Measurements from ENCODE around the gene MMP26.

Gene MMP26

GRCh38 chr11:4662876-4663275, 41.7 kb upstream of the MMP26 start:
- no peak overlapping the region for H3K27ac ChIP-seq (ENCODE audit: extremely low read depth, low read depth, low read length)
- H3K36me3 ChIP-seq (ENCODE audit: control insufficient read depth in 2 of 2, insufficient read depth in 1 of 2, low read length in 2 of 2): no peaks in the 10 kb centered on the region
- H3K4me3 ChIP-seq (ENCODE audit: low read depth, low read length): no peak overlapping the region
- CTCF ChIA-PET: no interaction called here
- POLR2A ChIA-PET: no interaction called here
- H3K9me3 ChIP-seq (ENCODE audit: control insufficient read depth, insufficient read depth, low read depth, low read length): no peaks in the 10 kb centered on the region
- H3K4me1 ChIP-seq (ENCODE audit: control insufficient read depth, insufficient read depth, low read length): no peaks in the 10 kb centered on the region
- TF ChIP-seq SP3 (tag by site-specific recombination; IDR thresholded peaks at IDR 0.05): no peak
- TF ChIP-seq ZNF394 (tag by site-specific recombination; IDR thresholded peaks at IDR 0.05; ENCODE audit: borderline replicate concordance): no peak
- TF ChIP-seq ELK4 (IDR thresholded peaks at IDR 0.05; ENCODE audit: borderline replicate concordance, low read depth, low read length): no peak
- no peak for TF ChIP-seq ZFP41 (tag by site-specific recombination; IDR thresholded peaks at IDR 0.05; ENCODE audit: borderline replicate concordance)
- no peak for TF ChIP-seq ZNF302 (tag by site-specific recombination; IDR thresholded peaks at IDR 0.05; ENCODE audit: low read depth)
- peak; percentile 42; the same call in 1 of the 2 replicates for TF ChIP-seq GLIS1 (tag by site-specific recombination; IDR thresholded peaks at IDR 0.05)
- TF ChIP-seq ZNF157 (tag by site-specific recombination; IDR thresholded peaks at IDR 0.05): no peak
- TF ChIP-seq KLF10 (tag by site-specific recombination; IDR thresholded peaks at IDR 0.05): no peak
- no peak for TF ChIP-seq ZNF174 (tag by site-specific recombination; IDR thresholded peaks at IDR 0.05)
- TF ChIP-seq PRDM6 (tag by site-specific recombination; IDR thresholded peaks at IDR 0.05): peak; percentile 65
- no peak for TF ChIP-seq ZNF521 (tag by site-specific recombination; IDR thresholded peaks at IDR 0.05)
- TF ChIP-seq ZNF658 (tag by site-specific recombination; IDR thresholded peaks at IDR 0.05): no peak
- TF ChIP-seq WT1 (tag by site-specific recombination; IDR thresholded peaks at IDR 0.05): no peak
- no peak for TF ChIP-seq SETDB1 (IDR thresholded peaks at IDR 0.05; ENCODE audit: insufficient read length, low read length)
- TF ChIP-seq ZXDB (tag by site-specific recombination; IDR thresholded peaks at IDR 0.05): no peak
- no peak for TF ChIP-seq ZNF639 (tag by site-specific recombination; IDR thresholded peaks at IDR 0.05)
- no peak for TF ChIP-seq CTCF (tag by site-specific recombination; IDR thresholded peaks at IDR 0.05)

- no peaks in the 10 kb centered on the region for H3K4me1 ChIP-seq (ENCODE audit: control insufficient read depth, insufficient read depth, low read length)
- POLR2A ChIA-PET: no interaction called here
- CTCF ChIA-PET: no interaction called here
- no peak overlapping the region for H3K27ac ChIP-seq (ENCODE audit: extremely low read depth, low read depth, low read length)
- no peaks in the 10 kb centered on the region for H3K9me3 ChIP-seq (ENCODE audit: control insufficient read depth, insufficient read depth, low read depth, low read length)
- H3K4me3 ChIP-seq (ENCODE audit: low read depth, low read length): no peak overlapping the region
- H3K36me3 ChIP-seq (ENCODE audit: control insufficient read depth in 2 of 2, insufficient read depth in 1 of 2, low read length in 2 of 2): no peaks in the 10 kb centered on the region
- TF ChIP-seq ZNF624 (tag by site-specific recombination; IDR thresholded peaks at IDR 0.05) (no peak), ZNF140 (tag by site-specific recombination; IDR thresholded peaks at IDR 0.05) (no peak), ZBTB8A (tag by site-specific recombination; IDR thresholded peaks at IDR 0.05) (no peak), KLF8 (tag by site-specific recombination; IDR thresholded peaks at IDR 0.05) (no peak), RBAK (tag by site-specific recombination; IDR thresholded peaks at IDR 0.05) (no peak), GFI1B (tag by site-specific recombination; IDR thresholded peaks at IDR 0.05) (no peak), AEBP2 (tag by site-specific recombination; IDR thresholded peaks at IDR 0.05; ENCODE audit: borderline replicate concordance) (no peak), ZSCAN4 (tag by site-specific recombination; IDR thresholded peaks at IDR 0.05) (no peak), SP3 (tag by site-specific recombination; IDR thresholded peaks at IDR 0.05) (no peak), SETDB1 (IDR thresholded peaks at IDR 0.05; ENCODE audit: insufficient read length, low read length) (no peak), ZNF585B (tag by site-specific recombination; IDR thresholded peaks at IDR 0.05) (no peak)
These were observed 40.4 kb upstream of the MMP26 start for GRCh38 chr11:4664183-4664582.

Data from HEK293 (cell line).